ENCODE measurements around the gene ZMYND8. TPM values are rescaled to one million over a fixed set of nuclear protein-coding genes. Genes with fewer than 3 reads are reported as not detected.

ZMYND8 gene
- total RNA-seq, 1 donor from 2014 or later, result 109 TPM

DNA sequence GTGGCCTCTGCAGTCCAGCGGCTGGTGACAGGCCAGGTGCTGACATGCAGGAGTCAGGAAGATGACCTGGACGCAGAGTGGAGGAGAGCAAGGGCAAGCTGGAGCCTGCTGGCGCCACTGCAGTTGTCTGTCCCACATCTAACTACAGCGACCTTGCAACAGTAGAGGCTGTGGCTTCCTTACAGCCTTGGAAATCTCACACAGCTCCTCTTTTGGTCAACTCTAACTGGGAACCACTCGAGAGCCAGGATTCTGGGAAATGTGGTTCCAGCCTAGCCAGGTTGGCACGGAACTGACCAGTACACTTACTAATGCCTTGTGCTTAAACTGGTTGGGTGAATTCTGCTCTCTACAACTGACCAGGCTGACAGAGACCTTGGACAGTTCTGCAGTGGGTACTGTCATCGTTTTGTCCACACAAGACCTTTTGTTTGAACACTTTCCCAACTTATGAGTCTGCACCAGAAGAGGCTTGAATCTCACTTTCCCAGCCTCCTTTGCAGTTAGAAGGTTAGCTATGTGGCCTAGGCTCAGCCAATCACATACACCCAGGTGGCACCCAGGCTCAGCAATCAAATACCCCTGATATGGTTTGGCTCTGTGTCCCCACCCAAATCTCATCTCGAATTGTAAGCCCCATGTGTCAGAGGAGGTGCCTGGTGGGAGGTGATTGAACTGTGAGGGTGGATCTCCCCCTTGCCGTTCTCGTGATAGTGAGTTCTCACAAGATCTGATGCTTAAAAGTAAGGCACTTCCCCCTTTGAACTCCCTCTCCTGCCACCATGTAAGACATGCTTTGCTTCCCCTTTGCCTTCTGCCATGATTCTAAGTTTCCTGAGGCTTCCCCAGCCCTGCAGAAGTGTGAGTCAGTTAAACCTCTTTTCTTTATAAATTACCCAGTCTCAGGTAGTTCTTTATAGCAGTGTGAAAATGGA lies 153.5 kb downstream of the ZMYND8 start:
- H3K27me3 Mint-ChIP-seq (ENCODE audit: unreplicated experiment), result peaks cover 4% of the 10 kb centered on the region

DNA sequence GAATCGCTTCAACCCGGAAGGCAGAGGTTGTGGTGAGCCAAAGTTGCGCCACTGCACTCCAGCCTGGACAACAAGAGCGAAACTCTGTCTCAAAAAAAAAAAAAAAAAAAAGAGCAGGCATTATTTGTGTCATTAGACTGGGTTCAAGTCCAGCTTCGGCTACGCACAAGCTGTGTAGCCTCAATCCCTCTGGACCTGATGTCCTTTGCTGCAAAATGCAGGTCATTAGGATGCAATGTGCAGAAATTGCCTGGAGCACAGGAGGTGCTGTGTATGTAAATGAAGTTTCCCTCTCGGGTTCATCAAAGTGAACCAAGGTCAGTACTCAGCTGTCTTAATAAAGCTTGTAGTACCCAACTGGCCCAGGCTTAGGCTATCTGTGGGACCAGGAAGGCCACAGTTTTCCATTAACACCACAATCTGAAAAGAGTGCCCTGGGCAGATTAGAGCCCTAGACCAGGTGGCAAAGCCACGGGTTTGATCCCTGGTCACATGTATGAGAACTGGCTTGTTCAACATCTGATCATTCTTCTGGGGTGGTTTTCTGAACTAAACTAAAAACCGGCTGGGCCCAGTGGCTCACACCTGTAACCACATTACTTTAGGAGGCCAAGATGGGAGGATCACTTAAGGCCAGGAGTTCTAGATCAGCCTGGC lies 155.3 kb downstream of the ZMYND8 start:
- Mint-ChIP-seq H3K4me3 (ENCODE audit: unreplicated experiment) (no peak overlapping the region), H3K9me3 (ENCODE audit: unreplicated experiment) (no peaks in the 10 kb centered on the region), H3K4me1 (ENCODE audit: unreplicated experiment) (peaks cover 6% of the 10 kb centered on the region), H3K27ac (ENCODE audit: unreplicated experiment) (no peak overlapping the region), H3K27me3 (ENCODE audit: unreplicated experiment) (peaks cover 2% of the 10 kb centered on the region), H3K36me3 (ENCODE audit: low read depth, unreplicated experiment) (no peaks in the 10 kb centered on the region)
- DNase-seq (ENCODE audit: low spot score), result no peak
- TF ChIP-seq, protein P1, sequence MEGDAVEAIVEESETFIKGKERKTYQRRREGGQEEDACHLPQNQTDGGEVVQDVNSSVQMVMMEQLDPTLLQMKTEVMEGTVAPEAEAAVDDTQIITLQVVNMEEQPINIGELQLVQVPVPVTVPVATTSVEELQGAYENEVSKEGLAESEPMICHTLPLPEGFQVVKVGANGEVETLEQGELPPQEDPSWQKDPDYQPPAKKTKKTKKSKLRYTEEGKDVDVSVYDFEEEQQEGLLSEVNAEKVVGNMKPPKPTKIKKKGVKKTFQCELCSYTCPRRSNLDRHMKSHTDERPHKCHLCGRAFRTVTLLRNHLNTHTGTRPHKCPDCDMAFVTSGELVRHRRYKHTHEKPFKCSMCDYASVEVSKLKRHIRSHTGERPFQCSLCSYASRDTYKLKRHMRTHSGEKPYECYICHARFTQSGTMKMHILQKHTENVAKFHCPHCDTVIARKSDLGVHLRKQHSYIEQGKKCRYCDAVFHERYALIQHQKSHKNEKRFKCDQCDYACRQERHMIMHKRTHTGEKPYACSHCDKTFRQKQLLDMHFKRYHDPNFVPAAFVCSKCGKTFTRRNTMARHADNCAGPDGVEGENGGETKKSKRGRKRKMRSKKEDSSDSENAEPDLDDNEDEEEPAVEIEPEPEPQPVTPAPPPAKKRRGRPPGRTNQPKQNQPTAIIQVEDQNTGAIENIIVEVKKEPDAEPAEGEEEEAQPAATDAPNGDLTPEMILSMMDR (IDR thresholded peaks at IDR 0.05; ENCODE audit: unreplicated experiment), result no peak

More for the DNA sequence above, 153.5 kb downstream of the ZMYND8 start:
- Mint-ChIP-seq H3K4me1 (ENCODE audit: unreplicated experiment) (peaks cover 12% of the 10 kb centered on the region), H3K9me3 (ENCODE audit: unreplicated experiment) (no peaks in the 10 kb centered on the region), H3K27ac (ENCODE audit: unreplicated experiment) (no peak overlapping the region), H3K36me3 (ENCODE audit: low read depth, unreplicated experiment) (peaks cover 5% of the 10 kb centered on the region), H3K4me3 (ENCODE audit: unreplicated experiment) (no peak overlapping the region)
- TF ChIP-seq, protein P1 (IDR thresholded peaks at IDR 0.05; ENCODE audit: unreplicated experiment), result no peak
- DNase-seq (ENCODE audit: low spot score), result no peak

DNA sequence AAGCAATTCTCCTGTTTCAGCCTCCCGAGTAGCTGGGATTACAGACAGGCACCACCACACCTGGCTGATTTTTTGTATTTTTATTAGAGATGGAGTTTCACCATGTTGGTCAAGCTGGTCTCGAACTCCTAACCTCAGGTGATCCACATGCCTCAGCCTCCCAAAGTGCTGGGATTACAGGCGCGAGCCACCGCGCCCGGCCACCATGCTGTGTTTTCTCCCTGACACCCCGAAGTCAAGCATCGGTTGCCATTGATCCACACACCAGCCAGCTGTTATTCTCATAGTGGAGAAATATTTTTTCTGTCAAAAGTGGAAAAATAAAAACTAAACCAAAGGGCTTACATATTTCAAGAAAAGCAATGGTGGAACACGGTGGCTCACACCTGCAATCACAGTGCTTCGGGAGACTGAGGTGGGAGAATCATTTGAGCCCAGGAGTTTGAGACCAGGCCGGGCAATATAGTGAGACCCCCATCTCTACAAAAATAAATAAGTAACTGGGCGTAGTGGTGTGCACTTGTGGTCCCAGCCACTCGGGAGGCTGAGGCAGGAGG lies 157.4 kb downstream of the ZMYND8 start:
- peaks cover 10% of the 10 kb centered on the region for H3K4me1 Mint-ChIP-seq (ENCODE audit: unreplicated experiment)
- peaks cover 2% of the 10 kb centered on the region for H3K27me3 Mint-ChIP-seq (ENCODE audit: unreplicated experiment)
- TF ChIP-seq, protein P1 (IDR thresholded peaks at IDR 0.05; ENCODE audit: unreplicated experiment), result no peak
- H3K36me3 Mint-ChIP-seq (ENCODE audit: low read depth, unreplicated experiment), result no peaks in the 10 kb centered on the region
- H3K4me3 Mint-ChIP-seq (ENCODE audit: unreplicated experiment), result no peak overlapping the region
- H3K9me3 Mint-ChIP-seq (ENCODE audit: unreplicated experiment), result no peaks in the 10 kb centered on the region
- no peak overlapping the region for H3K27ac Mint-ChIP-seq (ENCODE audit: unreplicated experiment)
- DNase-seq (ENCODE audit: low spot score), result no peak

DNA sequence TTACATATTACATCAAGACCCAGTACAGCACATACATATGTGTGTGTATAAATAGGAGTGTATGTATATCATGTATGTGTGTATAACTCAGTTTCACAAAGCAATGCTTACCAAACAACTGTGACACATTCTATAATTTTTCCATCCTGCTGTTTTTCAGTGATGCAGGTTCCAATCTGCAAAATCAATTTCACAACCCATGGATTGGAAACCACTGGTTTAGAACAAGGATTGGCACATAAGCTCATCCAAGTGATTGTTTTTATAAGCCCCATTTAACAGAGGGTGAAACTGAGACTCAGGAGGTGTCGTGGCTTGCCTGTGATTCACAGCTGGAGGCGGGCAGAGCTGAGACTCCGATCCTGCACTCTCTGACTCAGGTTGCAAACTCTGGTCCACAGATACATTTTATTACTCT lies 158.2 kb downstream of the ZMYND8 start:
- no peak for DNase-seq (ENCODE audit: low spot score)
- TF ChIP-seq, protein P1 (IDR thresholded peaks at IDR 0.05; ENCODE audit: unreplicated experiment), result no peak
- Mint-ChIP-seq H3K36me3 (ENCODE audit: low read depth, unreplicated experiment) (no peaks in the 10 kb centered on the region), H3K27ac (ENCODE audit: unreplicated experiment) (no peak overlapping the region), H3K4me1 (ENCODE audit: unreplicated experiment) (peaks cover 10% of the 10 kb centered on the region), H3K4me3 (ENCODE audit: unreplicated experiment) (no peak overlapping the region), H3K9me3 (ENCODE audit: unreplicated experiment) (no peaks in the 10 kb centered on the region), H3K27me3 (ENCODE audit: unreplicated experiment) (no peaks in the 10 kb centered on the region)
